GM21825 (cell line): Measurements from ENCODE around the gene ERICH6.

Experiments
- ATAC-seq: cut with Tn5 transposase; IDR thresholded peaks from one replicate; pipeline ENCODE4 v1.9.1; 2021; ENCODE audit warnings: mild to moderate bottlenecking, moderate library complexity; ENCODE audit not compliant: unreplicated experiment

The ERICH6 gene

GRCh38 chr3:150736903-150737832, 33.4 kb upstream of the ERICH6 start:
- no peak for ATAC-seq

GRCh38 chr3:150736316-150736719, 32.6 kb upstream of the ERICH6 start:
- no peak for ATAC-seq

- no peak for ATAC-seq
These were observed 31.0 kb upstream of the ERICH6 start for GRCh38 chr3:150734795-150735119.

- ATAC-seq = no peak
These were observed 30.4 kb upstream of the ERICH6 start for GRCh38 chr3:150733936-150734794.

GRCh38 chr3:150733373-150733935, 29.7 kb upstream of the ERICH6 start:
- ATAC-seq = no peak

- no peak for ATAC-seq
These were observed 26.1 kb upstream of the ERICH6 start for GRCh38 chr3:150729682-150730360.

- no peak for ATAC-seq
These were observed 24.2 kb upstream of the ERICH6 start for GRCh38 chr3:150727653-150728502.

- no peak for ATAC-seq
These were observed 21.8 kb upstream of the ERICH6 start for GRCh38 chr3:150725548-150725947.

- no peak for ATAC-seq
These were observed 20.2 kb upstream of the ERICH6 start for GRCh38 chr3:150723946-150724345.

- no peak for ATAC-seq
These were observed 18.5 kb upstream of the ERICH6 start for GRCh38 chr3:150722267-150722666.

GRCh38 chr3:150721285-150722130, 17.8 kb upstream of the ERICH6 start:
- no peak for ATAC-seq

GRCh38 chr3:150720444-150720843, 16.7 kb upstream of the ERICH6 start:
- ATAC-seq = no peak

GRCh38 chr3:150710097-150710496, 6.4 kb upstream of the ERICH6 start:
- ATAC-seq = no peak

GRCh38 chr3:150703299-150703755, 393 bp downstream of the ERICH6 start:
- ATAC-seq = peak; percentile 18

GRCh38 chr3:150699068-150699639, 4.6 kb downstream of the ERICH6 start:
- ATAC-seq = no peak

- no peak for ATAC-seq
These were observed 6.1 kb downstream of the ERICH6 start for GRCh38 chr3:150697646-150698045.

GRCh38 chr3:150691414-150692040, 12.2 kb downstream of the ERICH6 start:
- ATAC-seq = no peak

- no peak for ATAC-seq
These were observed 16.1 kb downstream of the ERICH6 start for GRCh38 chr3:150687613-150688012.
